GM23338 (cell line): ENCODE measurements around the gene ZACN. TPM values are rescaled to one million over a fixed set of nuclear protein-coding genes. Genes with fewer than 3 reads are reported as not detected.
A peak's percentile ranks its signal among the peaks of the same experiment; 100 is the strongest.

ENCODE experiments used
- ATAC-seq: fragments of 200-7000 bp; cut with Tn5 transposase; 3 replicates; pipeline ENCODE4 v1.9.1; 2020
- DNase-seq: peaks from one replicate; pipeline ENCODE4 v3.0.0-alpha.2; 2015; ENCODE audit warnings: low spot score
- H2AFZ ChIP-seq: fragments of 200-600 bp; sonication (generic); 2 replicates; pipeline ENCODE4 v1.8.0; 2016; ENCODE audit warnings: antibody characterized with exemption, mild to moderate bottlenecking, moderate library complexity
- H3F3A ChIP-seq: fragments of 200-600 bp; sonication (generic); replicated peaks from 2 replicates; pipeline ENCODE4 v1.8.0; 2017; ENCODE audit warnings: antibody characterized with exemption, mixed run types, low read depth
- H3K27ac ChIP-seq: fragments of 200-600 bp; sonication (generic); 2 replicates; pipeline ENCODE4 v1.6.1; 2016; ENCODE audit warnings: low read depth
- H3K27me3 ChIP-seq: fragments of 200-600 bp; sonication (generic); 2 replicates; pipeline ENCODE4 v1.8.0; 2016; ENCODE audit warnings: mild to moderate bottlenecking, mixed run types, moderate library complexity; ENCODE audit not compliant: insufficient read depth
- H3K36me3 ChIP-seq: fragments of 200-600 bp; sonication (generic); 2 replicates; pipeline ENCODE4 v1.8.0; 2016; ENCODE audit warnings: mild to moderate bottlenecking; ENCODE audit not compliant: insufficient read depth
- H3K4me1 ChIP-seq: fragments of 200-600 bp; sonication (generic); 2 replicates; pipeline ENCODE4 v1.8.0; 2016; ENCODE audit warnings: mild to moderate bottlenecking, moderate library complexity; ENCODE audit not compliant: insufficient read depth
- H3K4me2 ChIP-seq: fragments of 200-600 bp; sonication (generic); 2 replicates; pipeline ENCODE4 v1.7.1; 2017; ENCODE audit warnings: mixed run types
- H3K4me3 ChIP-seq: fragments of 200-600 bp; sonication (generic); 2 replicates; pipeline ENCODE4 v1.6.1; 2016; ENCODE audit warnings: mixed run types
- H3K79me2 ChIP-seq: fragments of 200-600 bp; sonication (generic); replicated peaks from 2 replicates; pipeline ENCODE4 v1.8.0; 2017; ENCODE audit warnings: mild to moderate bottlenecking; ENCODE audit not compliant: insufficient read depth
- H3K9me2 ChIP-seq: fragments of 200-600 bp; sonication (generic); 2 replicates; pipeline ENCODE4 v1.8.0; 2017; ENCODE audit not compliant: insufficient read depth
- H4K20me1 ChIP-seq: fragments of 200-600 bp; sonication (generic); replicated peaks from 2 replicates; pipeline ENCODE4 v1.8.0; 2017; ENCODE audit warnings: mild to moderate bottlenecking; ENCODE audit not compliant: insufficient read depth
- H3K27ac Mint-ChIP-seq: 2 replicates; pipeline ENCODE4 v1.8.0; 2020; ENCODE audit warnings: inconsistent platforms, mild to moderate bottlenecking, moderate library complexity, mixed read lengths
- H3K27me3 Mint-ChIP-seq: 3 replicates; pipeline ENCODE4 v1.8.0; 2022; ENCODE audit warnings: low read depth, mild to moderate bottlenecking, moderate library complexity, mixed read lengths, inconsistent platforms; ENCODE audit not compliant: insufficient read depth, poor library complexity
- H3K36me3 Mint-ChIP-seq: 3 replicates; pipeline ENCODE4 v1.8.0; 2021; ENCODE audit warnings: low read depth, mild to moderate bottlenecking, inconsistent platforms, moderate library complexity, mixed read lengths
- H3K4me1 Mint-ChIP-seq: 3 replicates; pipeline ENCODE4 v1.8.0; 2020; ENCODE audit warnings: mild to moderate bottlenecking, inconsistent platforms, mixed read lengths
- H3K4me3 Mint-ChIP-seq: 3 replicates; pipeline ENCODE4 v1.8.0; 2021; ENCODE audit warnings: moderate library complexity, mild to moderate bottlenecking, inconsistent platforms, mixed read lengths
- H3K9me3 Mint-ChIP-seq: 3 replicates; pipeline ENCODE4 v1.8.0; 2020; ENCODE audit warnings: moderate library complexity, mild to moderate bottlenecking, inconsistent platforms, mixed read lengths
- CREB1 ChIP-seq: fragments of 250-450 bp; sonication (Bioruptor Pico); IDR thresholded peaks from 2 replicates; pipeline ENCODE4 v1.5.0; 2020; ENCODE audit warnings: low read depth, mild to moderate bottlenecking, moderate library complexity
- CTCF ChIP-seq, 2 experiments: fragments of 200-600 bp in 1 of 2; sonication (generic) in 1 of 2; conservative IDR thresholded peaks; 2 replicates each; pipeline versions ENCODE4 v1.5.1 to v1.6.1; 2016 to 2017; ENCODE audit warnings: antibody characterized with exemption in 2 of 2, low read depth in 2 of 2, mild to moderate bottlenecking in 2 of 2, moderate library complexity in 1 of 2
- ETS1 ChIP-seq: IDR thresholded peaks from 2 replicates; pipeline ENCODE4 v1.6.1; 2016; ENCODE audit warnings: antibody characterized with exemption
- EZH2 ChIP-seq: fragments of 200-600 bp; sonication (generic); IDR thresholded peaks from one replicate; pipeline ENCODE4 v1.8.0; 2017; ENCODE audit warnings: antibody characterized with exemption, mild to moderate bottlenecking, low read depth; ENCODE audit not compliant: unreplicated experiment
- EZH2phosphoT487 ChIP-seq: fragments of 200-600 bp; sonication (generic); IDR thresholded peaks from one replicate; pipeline ENCODE4 v1.8.1; 2018; ENCODE audit warnings: antibody characterized with exemption; ENCODE audit not compliant: unreplicated experiment
- JUNB ChIP-seq: IDR thresholded peaks from one replicate; pipeline ENCODE4 v1.6.1; 2016; ENCODE audit warnings: antibody characterized with exemption; ENCODE audit not compliant: unreplicated experiment
- NANOG ChIP-seq: IDR thresholded peaks from 2 replicates; pipeline ENCODE4 v1.6.1; 2016; ENCODE audit warnings: antibody characterized with exemption, borderline replicate concordance
- POLR2AphosphoS5 ChIP-seq: IDR thresholded peaks from 2 replicates; pipeline ENCODE4 v1.6.1; 2016; ENCODE audit warnings: antibody characterized with exemption, low read depth
- STAT1 ChIP-seq: IDR thresholded peaks from one replicate; pipeline ENCODE4 v1.6.1; 2016; ENCODE audit warnings: antibody characterized with exemption; ENCODE audit not compliant: unreplicated experiment
- ZNF114 ChIP-seq: fragments of 250-450 bp; sonication (Bioruptor Pico); IDR thresholded peaks from 2 replicates; pipeline ENCODE4 v1.5.0; 2020; ENCODE audit warnings: mild to moderate bottlenecking, moderate library complexity
- ZNF331 ChIP-seq: fragments of 250-450 bp; sonication (Bioruptor Pico); IDR thresholded peaks from 2 replicates; pipeline ENCODE4 v1.5.0; 2020; ENCODE audit warnings: low read depth, mild to moderate bottlenecking, moderate library complexity
- polyA plus RNA-seq: library from polyadenylated mRNA; unstranded; fragments of >200 nt; fragmentation: Nextera tagmentation; extraction: Ambion mirVana; gene quantifications from 2 replicates; pipeline ENCODE4 v1.2.1, GENCODE V29; 2016
- total RNA-seq: library from RNA; depleted of rRNA; stranded (reverse); fragments of >200 nt; shearing (Covaris generic); gene quantifications from 2 replicates; pipeline ENCODE4 v1.2.3, GENCODE V29; 2014
- TF ChIP-seq, protein P1 (sequence below): IDR thresholded peaks from one replicate; pipeline ENCODE4 v1.6.1; 2018; ENCODE audit warnings: antibody characterized with exemption; ENCODE audit not compliant: unreplicated experiment
- TF ChIP-seq, protein P2 (sequence below): fragments of 250-450 bp; sonication (Bioruptor Pico); IDR thresholded peaks from 2 replicates; pipeline ENCODE4 v1.5.0; 2020; ENCODE audit warnings: mild to moderate bottlenecking, moderate library complexity

ZACN gene
- total and polyA plus RNA-seq, 2 experiments from 2014 or later = 0.47 TPM; not detected in 1

GRCh38 chr17:76079956-76080767, 1.2 kb downstream of the ZACN start:
- peak overlapping the region; percentile 88 for H3K4me2 ChIP-seq
- H3K9me2 ChIP-seq = no peaks in the 10 kb centered on the region
- H3K27ac ChIP-seq = no peak overlapping the region
- Mint-ChIP-seq H3K27ac (no peak overlapping the region), H3K36me3 (peaks cover 23% of the 10 kb centered on the region), H3K27me3 (peaks cover 67% of the 10 kb centered on the region), H3K9me3 (no peaks in the 10 kb centered on the region; the same call in 2 of the 3 replicates), H3K4me3 (peak overlapping the region; percentile 55), H3K4me1 (peaks cover 47% of the 10 kb centered on the region)
- H3K4me3 ChIP-seq = peak overlapping the region; percentile 52
- H3K4me1 ChIP-seq = peaks cover 39% of the 10 kb centered on the region
- no peak overlapping the region for H2AFZ ChIP-seq
- peaks cover 4% of the 10 kb centered on the region; the same call in 1 of the 2 replicates for H3K36me3 ChIP-seq
- H3F3A ChIP-seq = peaks cover 30% of the 10 kb centered on the region
- H3K79me2 ChIP-seq = no peaks in the 10 kb centered on the region
- H3K27me3 ChIP-seq = peaks cover 47% of the 10 kb centered on the region
- ATAC-seq (peak; percentile 16), DNase-seq (peak; percentile 61)
- H4K20me1 ChIP-seq = 0 out of 2 replicates have a peak, but pooled peaks cover 7% of the 10 kb centered on the region
- TF ChIP-seq ZNF331 (no peak), EZH2phosphoT487 (no peak), ETS1 (no peak), NANOG (no peak), POLR2AphosphoS5 (peak; percentile 48), ZNF114 (CRISPR knock-in tag) (no peak), JUNB (no peak), STAT1 (no peak), CTCF (conservative IDR thresholded peaks at IDR 0.05; ENCODE audit: low read depth in 2 of 2) (0 out of 4 replicates have a peak, but pooled peaks of 1 of the 2 experiments have one; percentile 0), EZH2 (no peak), CREB1 (CRISPR knock-in tag) (no peak)
- TF ChIP-seq, protein P1, sequence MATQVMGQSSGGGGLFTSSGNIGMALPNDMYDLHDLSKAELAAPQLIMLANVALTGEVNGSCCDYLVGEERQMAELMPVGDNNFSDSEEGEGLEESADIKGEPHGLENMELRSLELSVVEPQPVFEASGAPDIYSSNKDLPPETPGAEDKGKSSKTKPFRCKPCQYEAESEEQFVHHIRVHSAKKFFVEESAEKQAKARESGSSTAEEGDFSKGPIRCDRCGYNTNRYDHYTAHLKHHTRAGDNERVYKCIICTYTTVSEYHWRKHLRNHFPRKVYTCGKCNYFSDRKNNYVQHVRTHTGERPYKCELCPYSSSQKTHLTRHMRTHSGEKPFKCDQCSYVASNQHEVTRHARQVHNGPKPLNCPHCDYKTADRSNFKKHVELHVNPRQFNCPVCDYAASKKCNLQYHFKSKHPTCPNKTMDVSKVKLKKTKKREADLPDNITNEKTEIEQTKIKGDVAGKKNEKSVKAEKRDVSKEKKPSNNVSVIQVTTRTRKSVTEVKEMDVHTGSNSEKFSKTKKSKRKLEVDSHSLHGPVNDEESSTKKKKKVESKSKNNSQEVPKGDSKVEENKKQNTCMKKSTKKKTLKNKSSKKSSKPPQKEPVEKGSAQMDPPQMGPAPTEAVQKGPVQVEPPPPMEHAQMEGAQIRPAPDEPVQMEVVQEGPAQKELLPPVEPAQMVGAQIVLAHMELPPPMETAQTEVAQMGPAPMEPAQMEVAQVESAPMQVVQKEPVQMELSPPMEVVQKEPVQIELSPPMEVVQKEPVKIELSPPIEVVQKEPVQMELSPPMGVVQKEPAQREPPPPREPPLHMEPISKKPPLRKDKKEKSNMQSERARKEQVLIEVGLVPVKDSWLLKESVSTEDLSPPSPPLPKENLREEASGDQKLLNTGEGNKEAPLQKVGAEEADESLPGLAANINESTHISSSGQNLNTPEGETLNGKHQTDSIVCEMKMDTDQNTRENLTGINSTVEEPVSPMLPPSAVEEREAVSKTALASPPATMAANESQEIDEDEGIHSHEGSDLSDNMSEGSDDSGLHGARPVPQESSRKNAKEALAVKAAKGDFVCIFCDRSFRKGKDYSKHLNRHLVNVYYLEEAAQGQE = no peak
- TF ChIP-seq, protein P2, sequence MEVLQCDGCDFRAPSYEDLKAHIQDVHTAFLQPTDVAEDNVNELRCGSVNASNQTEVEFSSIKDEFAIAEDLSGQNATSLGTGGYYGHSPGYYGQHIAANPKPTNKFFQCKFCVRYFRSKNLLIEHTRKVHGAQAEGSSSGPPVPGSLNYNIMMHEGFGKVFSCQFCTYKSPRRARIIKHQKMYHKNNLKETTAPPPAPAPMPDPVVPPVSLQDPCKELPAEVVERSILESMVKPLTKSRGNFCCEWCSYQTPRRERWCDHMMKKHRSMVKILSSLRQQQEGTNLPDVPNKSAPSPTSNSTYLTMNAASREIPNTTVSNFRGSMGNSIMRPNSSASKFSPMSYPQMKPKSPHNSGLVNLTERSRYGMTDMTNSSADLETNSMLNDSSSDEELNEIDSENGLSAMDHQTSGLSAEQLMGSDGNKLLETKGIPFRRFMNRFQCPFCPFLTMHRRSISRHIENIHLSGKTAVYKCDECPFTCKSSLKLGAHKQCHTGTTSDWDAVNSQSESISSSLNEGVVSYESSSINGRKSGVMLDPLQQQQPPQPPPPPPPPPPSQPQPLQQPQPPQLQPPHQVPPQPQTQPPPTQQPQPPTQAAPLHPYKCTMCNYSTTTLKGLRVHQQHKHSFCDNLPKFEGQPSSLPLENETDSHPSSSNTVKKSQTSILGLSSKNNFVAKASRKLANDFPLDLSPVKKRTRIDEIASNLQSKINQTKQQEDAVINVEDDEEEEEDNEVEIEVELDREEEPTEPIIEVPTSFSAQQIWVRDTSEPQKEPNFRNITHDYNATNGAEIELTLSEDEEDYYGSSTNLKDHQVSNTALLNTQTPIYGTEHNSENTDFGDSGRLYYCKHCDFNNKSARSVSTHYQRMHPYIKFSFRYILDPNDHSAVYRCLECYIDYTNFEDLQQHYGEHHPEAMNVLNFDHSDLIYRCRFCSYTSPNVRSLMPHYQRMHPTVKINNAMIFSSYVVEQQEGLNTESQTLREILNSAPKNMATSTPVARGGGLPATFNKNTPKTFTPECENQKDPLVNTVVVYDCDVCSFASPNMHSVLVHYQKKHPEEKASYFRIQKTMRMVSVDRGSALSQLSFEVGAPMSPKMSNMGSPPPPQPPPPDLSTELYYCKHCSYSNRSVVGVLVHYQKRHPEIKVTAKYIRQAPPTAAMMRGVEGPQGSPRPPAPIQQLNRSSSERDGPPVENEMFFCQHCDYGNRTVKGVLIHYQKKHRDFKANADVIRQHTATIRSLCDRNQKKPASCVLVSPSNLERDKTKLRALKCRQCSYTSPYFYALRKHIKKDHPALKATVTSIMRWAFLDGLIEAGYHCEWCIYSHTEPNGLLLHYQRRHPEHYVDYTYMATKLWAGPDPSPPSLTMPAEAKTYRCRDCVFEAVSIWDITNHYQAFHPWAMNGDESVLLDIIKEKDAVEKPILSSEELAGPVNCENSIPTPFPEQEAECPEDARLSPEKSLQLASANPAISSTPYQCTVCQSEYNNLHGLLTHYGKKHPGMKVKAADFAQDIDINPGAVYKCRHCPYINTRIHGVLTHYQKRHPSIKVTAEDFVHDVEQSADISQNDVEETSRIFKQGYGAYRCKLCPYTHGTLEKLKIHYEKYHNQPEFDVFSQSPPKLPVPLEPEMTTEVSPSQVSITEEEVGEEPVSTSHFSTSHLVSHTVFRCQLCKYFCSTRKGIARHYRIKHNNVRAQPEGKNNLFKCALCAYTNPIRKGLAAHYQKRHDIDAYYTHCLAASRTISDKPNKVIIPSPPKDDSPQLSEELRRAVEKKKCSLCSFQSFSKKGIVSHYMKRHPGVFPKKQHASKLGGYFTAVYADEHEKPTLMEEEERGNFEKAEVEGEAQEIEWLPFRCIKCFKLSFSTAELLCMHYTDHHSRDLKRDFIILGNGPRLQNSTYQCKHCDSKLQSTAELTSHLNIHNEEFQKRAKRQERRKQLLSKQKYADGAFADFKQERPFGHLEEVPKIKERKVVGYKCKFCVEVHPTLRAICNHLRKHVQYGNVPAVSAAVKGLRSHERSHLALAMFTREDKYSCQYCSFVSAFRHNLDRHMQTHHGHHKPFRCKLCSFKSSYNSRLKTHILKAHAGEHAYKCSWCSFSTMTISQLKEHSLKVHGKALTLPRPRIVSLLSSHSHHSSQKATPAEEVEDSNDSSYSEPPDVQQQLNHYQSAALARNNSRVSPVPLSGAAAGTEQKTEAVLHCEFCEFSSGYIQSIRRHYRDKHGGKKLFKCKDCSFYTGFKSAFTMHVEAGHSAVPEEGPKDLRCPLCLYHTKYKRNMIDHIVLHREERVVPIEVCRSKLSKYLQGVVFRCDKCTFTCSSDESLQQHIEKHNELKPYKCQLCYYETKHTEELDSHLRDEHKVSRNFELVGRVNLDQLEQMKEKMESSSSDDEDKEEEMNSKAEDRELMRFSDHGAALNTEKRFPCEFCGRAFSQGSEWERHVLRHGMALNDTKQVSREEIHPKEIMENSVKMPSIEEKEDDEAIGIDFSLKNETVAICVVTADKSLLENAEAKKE = no peak
